ENCODE measurements around the gene FBRSL1.
"Not testable (repeated sequence)": the region's sequence is repeated elsewhere in the genome, so short reads cannot be mapped to it uniquely, and the experiment has no call there.

Gene FBRSL1

GRCh38 chr12:132454193-132454932, 35.6 kb upstream of the FBRSL1 start:
- DNase-seq, result no peak

GRCh38 chr12:132454933-132455418, 35.0 kb upstream of the FBRSL1 start:
- DNase-seq, result no peak

GRCh38 chr12:132455565-132455964, 34.4 kb upstream of the FBRSL1 start:
- no peak for DNase-seq

DNA sequence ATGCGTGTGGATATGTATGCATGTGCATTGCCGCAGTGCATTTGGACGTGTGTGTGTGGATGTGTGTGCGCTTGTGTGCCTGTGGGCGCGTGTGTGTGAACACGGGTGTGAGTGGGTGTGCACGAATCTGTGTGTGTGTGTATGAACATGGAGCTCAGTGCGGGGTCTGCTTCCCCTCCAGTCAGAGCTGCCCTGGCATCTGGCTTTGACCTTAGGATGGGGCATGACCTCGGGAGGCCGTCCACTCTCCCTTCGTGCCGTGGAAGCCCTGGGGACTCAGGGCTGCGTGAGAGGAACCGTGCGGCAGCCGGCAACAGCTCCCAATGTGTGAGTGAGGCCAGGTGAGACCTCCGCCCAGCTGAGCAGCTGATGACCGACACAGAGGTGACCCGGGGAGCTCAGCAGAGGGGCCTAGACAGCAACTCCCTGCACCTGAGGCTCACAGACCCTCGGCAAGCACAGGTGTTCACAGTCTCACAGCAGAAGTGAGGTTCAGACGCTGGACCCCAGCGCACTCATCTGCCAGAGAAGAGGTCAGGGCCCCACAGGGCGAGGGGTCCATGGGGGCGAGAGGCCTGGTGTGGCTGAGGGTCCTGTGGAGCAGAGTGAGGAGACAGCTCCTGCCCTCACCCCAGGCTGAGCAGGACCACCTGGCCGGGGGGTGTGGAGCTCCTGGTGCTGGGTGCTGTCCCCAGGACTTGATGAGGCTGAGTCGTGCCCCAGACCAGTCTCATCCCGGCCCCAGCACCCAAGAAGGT, 33.6 kb upstream of the FBRSL1 start:
- no peak for DNase-seq

- no peak for DNase-seq
Observed at GRCh38 chr12:132456944-132457495, 32.9 kb upstream of the FBRSL1 start.

- DNase-seq, result no peak
Observed at GRCh38 chr12:132458441-132458840, 31.5 kb upstream of the FBRSL1 start.

DNA sequence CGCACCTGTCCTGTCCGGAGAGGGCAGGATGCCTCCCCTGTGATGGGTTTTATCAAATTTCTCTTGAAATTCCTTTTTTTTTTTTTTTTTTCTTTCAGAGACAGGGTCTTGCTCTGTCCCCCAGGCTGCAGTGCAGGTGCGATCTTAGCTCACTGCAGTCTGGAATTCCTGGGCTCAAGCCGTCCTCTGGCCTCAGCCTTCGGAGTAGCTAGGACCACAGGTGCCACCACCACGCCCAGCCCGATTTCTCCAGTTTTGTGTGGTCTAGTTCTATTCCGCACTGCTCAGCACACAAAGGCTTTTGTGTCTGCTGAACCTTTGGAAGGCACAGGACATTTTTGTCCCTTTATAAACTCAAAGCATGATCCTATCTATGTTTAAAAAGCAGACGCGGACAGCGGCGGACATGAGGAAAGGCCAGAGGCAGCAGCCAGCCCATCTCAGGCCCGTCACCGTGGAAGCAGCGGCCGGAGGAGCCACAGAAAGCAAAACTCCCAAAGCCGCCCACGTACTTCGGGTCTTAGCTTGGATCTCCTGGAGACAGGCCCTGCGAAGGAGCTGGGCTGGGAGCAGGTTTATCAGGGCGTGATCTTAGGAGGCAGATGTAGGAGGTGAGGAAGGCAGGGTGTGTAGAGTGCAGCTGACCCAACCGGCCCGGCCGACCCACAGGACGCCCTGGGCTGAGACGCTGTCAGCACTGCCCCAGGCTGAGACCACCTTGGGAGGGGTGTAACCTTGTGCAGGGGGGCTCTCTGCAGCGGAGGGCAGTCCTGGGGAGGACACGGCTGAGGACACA, 30.9 kb upstream of the FBRSL1 start:
- DNase-seq, result no peak

- DNase-seq, result no peak
Observed at GRCh38 chr12:132460571-132460970, 29.4 kb upstream of the FBRSL1 start.

DNA sequence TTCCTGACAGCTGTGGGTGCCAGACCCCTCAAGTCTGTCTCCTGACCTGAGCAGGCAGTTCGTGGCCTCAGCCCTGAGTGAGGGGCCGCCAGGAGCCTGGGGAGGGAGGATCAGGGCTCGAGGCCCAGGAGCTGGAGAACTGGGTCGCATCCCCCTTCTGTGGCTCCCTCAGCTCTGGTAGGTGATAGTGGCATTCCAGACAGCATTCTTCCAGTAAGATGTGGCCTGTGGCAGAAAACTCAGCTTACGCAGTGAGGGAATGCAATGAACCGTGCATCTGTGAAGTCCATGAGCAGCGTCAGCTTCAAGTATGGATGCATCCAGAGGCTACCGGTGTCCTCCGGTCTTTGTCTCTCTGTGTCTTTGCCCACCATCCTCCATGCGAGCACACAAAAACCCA, 28.4 kb upstream of the FBRSL1 start:
- no peak for DNase-seq

DNA sequence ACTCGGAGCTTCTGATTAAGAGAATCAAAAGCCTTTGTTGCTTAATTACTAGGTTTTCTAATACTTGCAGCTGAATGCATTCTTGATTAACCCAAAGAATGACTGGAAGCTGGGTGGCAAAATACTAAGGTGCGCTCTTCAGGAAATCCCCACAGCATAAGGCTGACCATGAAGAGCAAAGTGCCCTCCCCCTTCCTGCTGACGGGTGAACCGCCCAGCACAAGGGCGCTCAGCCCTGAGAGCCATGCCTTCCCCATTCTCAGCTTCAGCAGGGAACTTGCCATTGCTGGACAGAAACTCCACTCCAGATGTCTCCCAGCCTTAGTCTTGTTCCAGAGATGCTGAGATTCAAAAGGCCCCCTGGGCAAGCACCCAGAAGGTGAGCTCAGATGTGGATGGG, 27.2 kb upstream of the FBRSL1 start:
- DNase-seq, result no peak

DNA sequence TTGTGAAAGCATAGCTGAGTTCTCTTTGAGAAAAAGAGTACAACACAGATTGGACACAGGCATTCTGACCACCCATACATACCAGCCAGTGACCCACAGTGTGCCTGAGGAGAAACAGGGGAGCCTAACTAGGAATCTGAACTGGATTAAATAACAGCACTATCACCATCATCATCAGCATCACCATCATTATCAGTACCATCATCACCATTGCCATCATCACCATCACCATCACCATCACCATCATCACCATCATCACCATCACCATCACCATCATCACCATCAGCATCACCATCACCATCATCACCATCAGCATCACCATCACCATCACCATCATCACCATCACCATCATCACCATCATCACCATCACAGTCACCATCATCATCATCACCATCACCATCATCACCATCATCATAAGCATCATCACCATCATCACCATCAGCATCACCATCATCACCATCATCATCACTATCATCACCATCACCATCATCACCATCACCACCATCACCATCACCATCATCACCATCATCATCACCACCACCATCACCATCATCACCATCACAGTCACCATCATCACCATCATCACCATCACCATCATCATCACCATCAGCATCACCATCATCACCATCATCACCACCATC, 26.5 kb upstream of the FBRSL1 start:
- DNase-seq, result not testable (repeated sequence)

GRCh38 chr12:132464304-132464703, 25.6 kb upstream of the FBRSL1 start:
- DNase-seq, result not testable (repeated sequence)

- DNase-seq, result no peak
Observed at GRCh38 chr12:132464820-132465219, 25.1 kb upstream of the FBRSL1 start.

DNA sequence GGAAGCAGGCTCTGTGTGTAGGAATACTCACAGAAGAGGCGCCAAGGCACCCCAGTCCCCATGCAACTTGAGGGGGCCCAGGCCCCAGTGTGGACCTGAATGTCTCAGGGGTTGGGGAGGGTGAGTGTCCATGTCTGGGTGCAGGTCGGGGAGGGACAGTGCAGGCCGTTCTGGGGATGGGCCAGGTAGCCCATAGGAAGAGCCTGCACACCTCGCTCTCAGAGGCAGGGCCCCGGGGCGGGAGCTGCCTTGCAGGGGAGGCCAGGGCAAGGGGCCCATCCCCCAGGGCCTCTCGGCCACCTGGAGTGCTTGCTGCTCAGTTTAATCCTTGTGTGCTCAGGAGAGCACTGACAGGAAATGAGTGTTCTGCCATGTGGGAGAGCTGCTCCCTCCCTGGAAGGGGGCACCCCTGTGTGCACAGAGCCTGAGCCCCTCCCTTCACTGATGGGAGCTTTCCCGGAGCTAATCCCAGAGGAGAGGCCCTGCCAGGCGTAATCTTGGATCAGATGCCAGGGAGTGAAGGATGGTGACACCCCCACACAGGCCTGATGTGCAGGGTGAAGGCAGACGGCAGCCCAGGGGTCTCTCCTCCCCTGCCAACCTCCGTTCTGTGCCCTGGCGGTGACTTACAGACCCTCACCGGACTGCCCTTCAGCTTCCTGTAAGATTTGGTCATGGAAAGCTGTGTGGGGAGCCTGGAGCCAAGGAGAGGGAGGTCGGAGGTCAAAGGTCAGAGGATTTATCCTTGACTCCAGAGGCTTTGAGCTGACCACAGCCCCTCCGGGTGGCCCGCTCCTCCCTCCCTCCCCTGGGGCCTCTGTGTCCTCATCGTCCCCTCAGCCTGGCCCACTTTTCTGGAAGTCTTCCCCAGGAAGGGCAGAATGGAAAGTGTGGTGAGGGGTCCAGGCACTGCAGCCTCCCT, 24.4 kb upstream of the FBRSL1 start:
- DNase-seq, result no peak

DNA sequence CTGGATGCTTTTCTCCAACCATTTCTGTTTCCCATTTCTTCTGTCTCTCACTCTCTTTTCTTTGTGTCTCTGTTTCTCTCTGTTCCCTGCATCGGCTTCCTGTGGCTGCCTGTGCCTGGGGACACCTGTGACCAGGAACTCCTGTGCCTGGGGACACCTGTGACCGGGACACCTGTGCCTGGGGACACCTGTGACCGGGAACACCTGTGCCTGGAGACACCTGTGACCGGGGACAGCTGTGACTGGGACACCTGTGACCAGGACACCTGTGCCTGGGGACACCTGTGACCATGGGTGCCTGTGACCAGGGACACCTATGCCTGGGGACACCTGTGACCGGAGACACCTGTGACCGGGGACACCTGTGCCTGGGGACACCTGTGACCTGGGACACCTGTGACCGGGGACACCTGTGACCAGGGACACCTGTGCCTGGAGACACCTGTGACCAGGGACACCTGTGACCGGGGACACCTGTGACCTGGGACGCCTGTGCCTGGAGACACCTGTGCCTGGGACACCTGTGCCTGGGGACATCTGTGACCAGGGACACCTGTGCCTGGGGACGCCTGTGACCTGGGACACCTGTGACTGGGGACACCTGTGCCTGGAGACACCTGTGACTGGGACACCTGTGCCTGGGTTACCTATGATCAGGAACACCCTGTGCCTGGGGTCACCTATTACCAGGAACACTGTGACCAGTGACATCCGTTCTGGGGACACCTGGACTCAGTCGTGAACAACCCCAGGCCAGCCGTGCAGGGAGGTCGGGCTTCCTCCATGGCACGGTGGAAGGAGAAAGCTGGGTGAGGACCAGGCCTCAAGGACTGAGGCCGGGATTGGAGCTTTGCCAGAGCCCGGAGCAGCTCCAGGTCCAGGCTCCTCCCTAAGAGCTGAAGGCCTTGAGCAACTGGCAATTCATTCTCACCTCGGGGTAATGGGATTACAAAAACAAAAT, 23.4 kb upstream of the FBRSL1 start:
- no peak for DNase-seq

DNA sequence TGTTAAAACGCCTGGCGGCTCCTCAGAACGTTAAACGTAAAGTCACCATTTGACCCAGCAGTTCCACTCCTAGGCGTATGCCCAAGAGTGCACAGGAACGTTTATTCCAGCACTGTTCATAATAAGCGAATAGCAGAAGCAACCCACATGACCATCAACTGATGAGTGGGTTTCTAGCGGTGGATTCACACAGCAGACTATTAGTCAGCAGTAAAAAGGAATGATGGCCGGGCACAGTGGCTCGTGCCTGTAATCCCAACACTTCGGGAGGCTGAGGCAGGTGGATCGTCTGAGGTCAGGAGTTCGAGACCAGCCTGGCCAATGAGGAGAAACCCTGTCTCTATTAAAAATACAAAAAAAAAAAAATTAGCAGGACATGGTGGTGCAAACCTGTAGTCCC, 22.4 kb upstream of the FBRSL1 start:
- no peak for DNase-seq

GRCh38 chr12:132469423-132469822, 20.5 kb upstream of the FBRSL1 start:
- DNase-seq, result no peak

DNA sequence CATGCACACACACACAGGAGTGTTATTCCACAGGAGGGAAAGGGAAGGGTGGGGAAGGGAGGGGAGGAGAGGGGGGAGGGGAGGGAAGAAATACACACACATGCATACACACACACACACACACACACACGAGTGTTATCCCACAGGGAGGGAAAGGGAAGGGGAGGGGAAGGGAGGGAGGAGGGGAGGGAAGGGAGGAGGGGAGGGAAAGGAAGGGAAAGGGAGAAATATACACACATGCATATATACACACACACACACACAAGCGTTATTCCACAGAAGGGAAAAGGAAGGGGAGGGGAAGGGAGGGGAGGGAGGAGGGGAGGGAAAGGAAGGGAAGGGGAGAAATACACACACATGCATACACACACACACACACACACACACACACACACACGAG, 19.6 kb upstream of the FBRSL1 start:
- no peak for DNase-seq

GRCh38 chr12:132471011-132471857, 18.7 kb upstream of the FBRSL1 start:
- DNase-seq, result no peak

Measured in CD4-positive, alpha-beta T cell treated with Interleukin-21 for 1 hour (primary cell).